HCT116 (cell line): ENCODE results near the gene GK.

ENCODE experiments used
- ATF3 ChIP-seq: IDR thresholded peaks from 2 replicates; pipeline ENCODE4 v1.6.1; 2012
- CEBPB ChIP-seq: IDR thresholded peaks from 2 replicates; pipeline ENCODE4 v1.6.1; 2012; ENCODE audit warnings: low read depth
- CTCF ChIP-seq, 3 experiments: fragments of 200-600 bp in 1 of 3; sonication (generic) in 1 of 3; IDR thresholded peaks in 2 of 3; conservative IDR thresholded peaks in 1 of 3; 2 replicates each; pipeline ENCODE4 v1.5.1; 2012 to 2017; ENCODE audit warnings: low read depth in 2 of 3, low read length in 2 of 3, antibody characterized with exemption in 1 of 3, borderline replicate concordance in 1 of 3, control low read depth in 1 of 3, mild to moderate bottlenecking in 1 of 3, mixed read lengths in 1 of 3, mixed run types in 1 of 3, moderate library complexity in 1 of 3; ENCODE audit not compliant: insufficient read depth in 1 of 3
- ELF1 ChIP-seq: IDR thresholded peaks from 2 replicates; pipeline ENCODE4 v1.6.1; 2012; ENCODE audit warnings: low read depth, borderline replicate concordance
- EZH2 ChIP-seq: fragments of 200-600 bp; sonication (generic); IDR thresholded peaks from 2 replicates; pipeline ENCODE4 v1.6.1; 2017; ENCODE audit warnings: antibody characterized with exemption, mixed run types
- EZH2phosphoT487 ChIP-seq: fragments of 200-600 bp; IDR thresholded peaks from 2 replicates; pipeline ENCODE4 v1.6.1; 2018; ENCODE audit warnings: antibody characterized with exemption, borderline replicate concordance
- FOSL1 ChIP-seq: IDR thresholded peaks from 2 replicates; pipeline ENCODE4 v1.6.1; 2012; ENCODE audit warnings: low read depth
- POLR2A ChIP-seq: IDR thresholded peaks from 2 replicates; pipeline ENCODE4 v1.7.0; 2011; ENCODE audit warnings: borderline replicate concordance; ENCODE audit not compliant: insufficient read depth, insufficient read length; ENCODE audit errors: extremely low read depth
- POLR2AphosphoS5 ChIP-seq: IDR thresholded peaks from 2 replicates; pipeline ENCODE4 v1.6.1; 2011; ENCODE audit warnings: mild to moderate bottlenecking, low read depth, low read length, moderate library complexity
- RAD21 ChIP-seq: IDR thresholded peaks from 2 replicates; pipeline ENCODE4 v1.6.1; 2012; ENCODE audit warnings: low read depth, mild to moderate bottlenecking
- REST ChIP-seq: IDR thresholded peaks from 2 replicates; pipeline ENCODE4 v1.6.1; 2012; ENCODE audit warnings: low read depth
- ZFX ChIP-seq: fragments of 450-650 bp; IDR thresholded peaks from 2 replicates; pipeline ENCODE4 v1.6.1; 2017

GRCh38 chrX:30762755-30763154 is 109.5 kb downstream of the GK start:
- TF ChIP-seq CTCF (IDR thresholded peaks at IDR 0.05 in 2 of 3, conservative IDR thresholded peaks at IDR 0.05 in 1 of 3; ENCODE audit: borderline replicate concordance in 1 of 3, insufficient read depth in 1 of 3, low read depth in 2 of 3, low read length in 2 of 3) (no peak), REST (no peak), POLR2A (no peak), FOSL1 (no peak), POLR2AphosphoS5 (no peak), EZH2 (no peak), ELF1 (no peak), RAD21 (no peak), ATF3 (no peak), EZH2phosphoT487 (no peak), CEBPB (no peak), ZFX (no peak)
